DND-41 (cell line): ENCODE data around the gene SLX1A.
"Not testable (repeated sequence)": the region's sequence is repeated elsewhere in the genome, so short reads cannot be mapped to it uniquely, and the experiment has no call there.

Source experiments
- CTCF ChIP-seq: IDR thresholded peaks from 2 replicates; pipeline ENCODE4 v1.5.1; 2012; ENCODE audit warnings: borderline replicate concordance, low read length, moderate library complexity, mild to moderate bottlenecking; ENCODE audit not compliant: poor library complexity, severe bottlenecking; ENCODE audit errors: extremely low read depth
- EZH2 ChIP-seq: IDR thresholded peaks from 3 replicates; pipeline ENCODE4 v1.6.1; 2012; ENCODE audit warnings: borderline replicate concordance, low read depth, mild to moderate bottlenecking, moderate library complexity, low read length, inconsistent platforms; ENCODE audit not compliant: severe bottlenecking

- not testable (repeated sequence) for TF ChIP-seq EZH2, CTCF
These were observed 674 bp downstream of the SLX1A start for GRCh38 chr16:30194172-30194925.
